Middle frontal gyrus (tissue), 1 donor: ENCODE measurements around the gene IL17REL.

Experiments used
- DNase-seq: peaks from one replicate; pipeline ENCODE4 v3.0.0-alpha.2; 2015; ENCODE audit warnings: low spot score; ENCODE audit errors: extremely low spot score

IL17REL gene

DNA sequence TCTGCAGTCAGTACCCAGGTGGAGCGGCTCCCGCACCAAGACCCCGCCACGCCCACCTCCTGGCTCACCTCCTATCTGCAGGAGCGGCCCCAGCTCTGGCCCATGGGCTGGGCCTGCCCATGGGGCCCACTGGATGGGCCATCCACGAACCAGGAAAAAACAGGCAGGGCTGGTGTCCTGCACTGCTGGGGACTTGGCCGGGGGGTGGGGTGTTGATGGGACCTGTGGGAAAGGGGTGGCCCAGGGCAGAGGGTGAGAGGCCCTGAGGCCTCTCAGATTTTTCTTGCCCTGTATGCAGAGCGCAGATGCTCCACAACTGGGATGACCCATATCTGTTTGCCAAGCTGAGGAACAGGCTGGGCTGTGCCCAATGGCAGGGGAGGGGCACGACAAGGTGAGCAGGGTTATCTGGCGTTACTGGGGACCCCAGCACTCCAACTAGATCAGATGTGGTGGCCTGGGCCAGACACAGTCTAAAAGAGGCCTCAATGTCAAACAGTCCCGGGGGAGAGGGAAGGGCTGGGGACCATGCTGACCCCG, 54.7 kb downstream of the IL17REL start:
- no peak for DNase-seq

DNA sequence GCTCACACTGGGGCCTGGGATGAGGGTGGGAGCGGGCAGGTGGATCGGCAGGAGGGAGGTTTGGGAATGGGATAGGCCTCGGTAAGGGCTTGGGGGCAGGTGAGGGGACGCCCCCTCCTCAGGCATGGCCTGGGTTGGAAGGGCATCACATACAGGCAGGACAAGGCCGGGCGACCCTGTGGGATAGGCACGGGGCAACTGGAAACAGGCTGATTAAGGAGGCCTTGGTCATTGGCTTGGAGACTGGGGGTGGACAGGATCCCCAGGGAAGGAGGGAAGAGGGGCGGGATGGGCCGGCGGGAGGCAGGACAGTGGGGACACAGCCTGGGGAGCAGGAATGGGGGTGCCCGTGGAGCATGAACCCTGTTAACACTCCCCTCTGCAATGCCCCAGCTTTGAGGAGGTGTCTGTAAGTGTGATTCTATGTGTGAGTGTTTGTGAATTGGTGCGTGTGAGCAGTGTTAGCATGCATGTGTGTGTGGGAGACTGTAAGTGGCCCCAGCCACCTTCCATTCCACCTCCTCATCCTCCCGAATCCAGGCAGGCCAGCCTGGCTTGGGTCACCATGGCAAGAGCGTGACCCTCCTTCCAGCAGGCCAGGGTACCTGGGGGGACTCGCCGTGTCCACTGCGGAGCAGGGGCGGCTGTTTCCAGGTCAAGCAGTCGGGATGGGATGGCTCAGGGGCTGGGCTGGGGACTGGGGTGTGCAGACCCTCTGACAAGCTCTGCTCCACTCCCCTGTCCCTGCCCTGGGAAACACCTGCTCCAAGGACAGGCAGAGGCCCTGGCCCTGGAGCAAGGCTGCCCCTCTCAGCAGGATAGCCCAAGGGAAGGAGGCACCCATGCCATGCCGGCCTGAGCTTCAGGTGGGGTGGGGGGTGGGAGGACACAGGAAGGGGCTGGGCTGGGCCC, 55.4 kb downstream of the IL17REL start:
- no peak for DNase-seq

- DNase-seq: no peak
Measured at GRCh38 chr22:49956418-49956770, 56.2 kb downstream of the IL17REL start.

DNA sequence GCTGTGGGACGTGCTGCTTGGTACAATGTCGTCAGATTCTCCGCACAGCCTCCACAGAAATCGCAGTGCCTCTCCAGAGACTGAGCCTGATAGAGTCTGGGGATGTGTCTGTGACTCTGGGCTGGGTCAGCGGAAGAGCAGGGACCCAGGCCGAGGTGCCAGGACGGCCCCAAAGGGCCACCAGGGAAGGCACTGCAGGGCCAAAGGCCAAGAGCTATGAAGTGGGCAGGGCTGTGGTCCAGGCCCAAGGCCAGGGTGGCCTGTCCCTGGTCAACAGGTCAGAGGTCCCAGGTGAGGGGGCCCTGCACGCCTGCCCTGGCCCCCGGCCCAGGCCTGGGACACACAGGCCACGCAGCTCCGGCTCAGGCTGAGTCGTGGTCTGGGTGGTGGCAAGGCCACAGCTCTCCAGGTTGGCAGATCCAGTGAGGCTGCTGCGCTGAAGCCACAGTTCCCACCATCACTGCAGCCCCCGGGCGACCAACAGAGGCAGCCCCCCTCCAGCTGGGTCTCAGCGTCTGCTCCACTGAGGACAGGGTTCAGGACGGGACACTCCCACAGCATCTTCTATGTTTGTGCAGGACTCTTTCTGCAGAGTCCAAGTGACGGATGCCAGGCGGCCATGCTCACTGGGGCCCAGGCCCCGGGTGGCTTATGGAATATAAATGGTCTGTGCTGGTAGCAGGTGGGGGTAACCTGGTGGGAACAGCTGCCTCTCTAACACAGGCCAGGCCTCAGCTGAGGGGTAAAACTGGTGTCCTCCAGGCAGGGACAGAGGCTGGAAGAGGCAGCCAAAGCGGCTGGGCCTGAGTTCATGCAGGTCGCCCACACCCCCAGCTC, 56.8 kb downstream of the IL17REL start:
- no peak for DNase-seq

DNA sequence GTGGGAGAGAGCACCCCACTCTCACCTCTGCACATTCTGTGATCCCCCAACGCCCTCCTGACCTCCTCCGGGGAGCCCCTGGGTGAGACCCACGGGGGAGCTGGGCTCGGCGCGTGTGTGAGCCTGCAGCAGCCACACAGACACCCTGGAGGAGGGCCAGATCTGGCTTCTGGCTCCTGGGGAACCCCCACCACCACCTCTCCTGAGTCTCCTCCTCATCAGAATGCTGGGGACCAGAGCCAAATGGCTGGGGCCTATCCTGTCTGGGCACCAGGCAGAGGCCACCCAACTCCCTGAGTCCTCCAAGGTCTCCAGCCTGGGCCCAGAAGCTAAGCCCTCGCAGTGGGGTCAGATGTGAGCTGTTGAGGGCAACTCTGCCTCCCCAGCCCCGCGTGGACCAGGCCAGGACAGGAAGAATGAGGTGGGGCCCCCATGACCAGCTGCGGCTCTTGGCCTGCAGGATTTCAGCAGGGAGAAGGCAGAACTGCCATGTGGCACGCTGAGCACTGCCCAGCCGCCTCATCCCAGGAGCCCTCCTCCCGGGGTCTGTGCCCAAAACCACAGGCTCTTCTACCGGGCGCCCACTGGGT, 57.5 kb downstream of the IL17REL start:
- no peak for DNase-seq

DNA sequence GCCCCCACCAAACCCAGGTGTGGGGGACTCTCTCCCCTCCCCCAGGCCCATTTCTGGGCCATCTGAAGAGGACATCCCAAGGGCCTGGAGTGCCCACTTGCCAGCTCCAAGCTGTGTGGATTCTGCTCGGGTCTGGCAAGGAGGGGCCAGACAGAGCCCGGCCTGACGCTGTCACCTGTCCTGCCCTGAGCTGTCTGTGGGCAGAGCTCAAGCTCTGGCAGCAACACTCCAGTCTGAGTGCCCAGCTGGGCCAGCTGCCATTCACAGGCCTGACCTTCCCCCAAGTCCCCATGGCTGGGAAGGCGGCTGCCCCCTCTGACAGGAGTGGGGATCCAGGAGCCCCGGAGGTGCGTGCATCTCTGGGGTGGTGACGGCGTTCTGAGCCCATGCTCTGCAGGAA, 58.2 kb downstream of the IL17REL start:
- DNase-seq: no peak

- no peak for DNase-seq
Measured at GRCh38 chr22:49953680-49954344, 58.8 kb downstream of the IL17REL start.

GRCh38 chr22:49953027-49953679, 59.4 kb downstream of the IL17REL start:
- DNase-seq: no peak

GRCh38 chr22:49951986-49952896, 60.3 kb downstream of the IL17REL start:
- DNase-seq: no peak

DNA sequence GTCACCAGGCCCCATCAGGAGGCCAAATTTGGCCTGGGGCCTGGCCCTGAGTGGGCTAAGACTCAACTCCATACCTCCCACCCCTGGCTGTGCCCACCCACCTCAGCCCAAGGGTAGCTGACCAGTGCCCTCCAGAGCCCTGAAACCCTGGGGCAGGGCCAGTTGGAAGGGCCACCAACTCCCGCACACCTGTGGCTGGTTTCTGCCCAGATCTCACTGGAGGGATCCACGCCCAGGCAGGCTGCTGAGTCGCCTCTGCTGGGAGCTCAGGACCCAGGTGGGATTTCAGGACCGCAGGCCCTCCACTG, 60.9 kb downstream of the IL17REL start:
- no peak for DNase-seq

DNA sequence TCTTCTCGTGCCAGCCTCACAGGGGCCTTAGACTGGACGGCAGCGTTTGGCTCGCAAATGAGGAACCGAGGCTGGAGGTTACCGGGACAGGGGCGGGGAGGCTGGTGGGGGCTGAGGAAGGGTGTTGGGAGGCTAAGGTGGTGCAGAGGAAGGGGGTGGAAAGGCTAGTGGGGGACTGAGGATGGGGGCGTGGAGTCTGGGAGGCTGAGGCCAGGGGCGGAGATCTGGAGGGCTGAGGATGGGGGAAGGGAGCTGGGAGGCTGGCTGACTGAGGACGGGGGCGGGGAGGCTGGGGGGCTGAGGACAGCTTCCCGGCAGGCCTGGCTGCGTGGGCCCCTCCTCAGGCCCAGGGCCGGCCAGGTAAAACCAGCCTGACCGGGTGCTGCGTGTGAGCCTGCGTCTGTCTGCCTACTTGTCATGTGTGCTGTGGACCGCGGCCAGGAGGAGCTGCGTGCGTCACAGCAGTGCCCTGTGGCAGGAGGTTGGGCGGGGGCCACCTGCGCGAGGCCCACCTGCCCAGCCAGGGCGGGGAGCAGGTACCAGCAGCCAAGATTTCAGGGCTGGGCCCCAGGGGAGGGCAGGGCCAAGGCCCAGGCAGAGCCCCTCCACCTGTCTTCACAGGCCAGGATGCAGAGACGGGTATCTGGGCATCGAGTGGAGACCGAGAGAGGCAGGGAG, 61.4 kb downstream of the IL17REL start:
- DNase-seq: no peak

- DNase-seq: no peak
Measured at GRCh38 chr22:49950396-49950994, 62.1 kb downstream of the IL17REL start.

DNA sequence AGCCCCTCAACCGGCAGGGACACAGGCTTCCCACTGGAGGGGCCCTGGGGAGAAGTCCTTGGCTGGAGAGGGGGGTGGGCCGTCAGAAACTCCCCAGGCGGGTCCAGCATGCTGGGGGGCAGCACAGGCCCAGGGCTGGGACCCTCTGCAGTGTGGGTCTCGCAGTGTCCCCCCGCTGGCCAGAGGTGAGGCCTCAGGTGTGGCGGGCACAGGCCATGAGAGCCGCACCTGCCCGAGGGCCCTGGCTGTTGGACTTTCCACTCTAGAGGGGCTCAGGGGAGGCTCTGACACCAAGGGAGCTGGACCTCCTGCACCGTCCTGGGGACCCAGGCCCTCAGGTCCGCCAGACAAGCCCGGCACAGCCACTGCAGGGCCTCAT, 62.7 kb downstream of the IL17REL start:
- no peak for DNase-seq

DNA sequence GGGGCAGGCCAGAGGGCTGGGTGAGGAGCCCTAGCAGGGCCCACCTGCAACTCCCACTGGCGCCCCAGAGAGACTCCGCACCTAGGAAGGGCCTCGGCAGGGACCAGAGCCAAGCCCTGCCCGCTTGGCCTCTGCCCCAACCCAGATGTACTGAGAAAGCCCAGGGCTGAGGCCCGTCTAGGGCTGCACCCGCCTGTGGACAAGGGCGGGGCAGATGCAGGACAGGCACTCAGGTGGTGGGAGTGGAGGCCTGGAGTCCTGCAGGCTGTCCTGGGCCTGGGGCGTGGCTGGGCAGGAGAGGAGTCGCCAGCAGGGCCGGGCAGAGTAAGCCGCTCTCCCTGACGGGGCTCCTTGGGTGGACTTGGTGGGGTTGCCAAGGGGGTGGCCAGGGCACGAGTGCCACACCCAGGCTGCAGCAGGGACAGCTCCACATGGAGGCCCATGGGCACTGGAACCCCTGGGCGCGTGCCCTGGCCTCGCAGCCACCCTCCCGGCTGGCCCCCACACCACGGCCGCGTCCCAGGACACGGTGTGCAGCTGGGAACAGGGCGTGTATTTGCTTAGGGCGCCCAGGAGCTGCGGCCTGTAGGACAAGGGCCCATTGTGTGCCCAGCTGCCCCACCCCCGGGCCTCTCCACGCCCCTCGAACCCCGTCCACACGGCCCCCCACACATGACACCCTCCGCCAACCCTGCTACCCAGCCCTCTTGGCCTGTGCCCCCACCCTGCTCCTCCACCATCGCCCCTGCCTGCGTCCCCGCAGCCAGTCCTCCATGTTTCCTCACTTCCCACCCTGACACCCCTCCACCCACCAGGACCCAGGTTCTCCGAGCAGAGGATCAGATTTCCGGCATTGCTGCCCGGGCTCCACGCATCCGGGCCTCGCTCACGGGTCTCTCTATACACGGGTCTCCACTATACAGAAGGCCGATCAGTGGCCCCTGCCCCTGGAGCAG, 63.3 kb downstream of the IL17REL start:
- DNase-seq: no peak

DNA sequence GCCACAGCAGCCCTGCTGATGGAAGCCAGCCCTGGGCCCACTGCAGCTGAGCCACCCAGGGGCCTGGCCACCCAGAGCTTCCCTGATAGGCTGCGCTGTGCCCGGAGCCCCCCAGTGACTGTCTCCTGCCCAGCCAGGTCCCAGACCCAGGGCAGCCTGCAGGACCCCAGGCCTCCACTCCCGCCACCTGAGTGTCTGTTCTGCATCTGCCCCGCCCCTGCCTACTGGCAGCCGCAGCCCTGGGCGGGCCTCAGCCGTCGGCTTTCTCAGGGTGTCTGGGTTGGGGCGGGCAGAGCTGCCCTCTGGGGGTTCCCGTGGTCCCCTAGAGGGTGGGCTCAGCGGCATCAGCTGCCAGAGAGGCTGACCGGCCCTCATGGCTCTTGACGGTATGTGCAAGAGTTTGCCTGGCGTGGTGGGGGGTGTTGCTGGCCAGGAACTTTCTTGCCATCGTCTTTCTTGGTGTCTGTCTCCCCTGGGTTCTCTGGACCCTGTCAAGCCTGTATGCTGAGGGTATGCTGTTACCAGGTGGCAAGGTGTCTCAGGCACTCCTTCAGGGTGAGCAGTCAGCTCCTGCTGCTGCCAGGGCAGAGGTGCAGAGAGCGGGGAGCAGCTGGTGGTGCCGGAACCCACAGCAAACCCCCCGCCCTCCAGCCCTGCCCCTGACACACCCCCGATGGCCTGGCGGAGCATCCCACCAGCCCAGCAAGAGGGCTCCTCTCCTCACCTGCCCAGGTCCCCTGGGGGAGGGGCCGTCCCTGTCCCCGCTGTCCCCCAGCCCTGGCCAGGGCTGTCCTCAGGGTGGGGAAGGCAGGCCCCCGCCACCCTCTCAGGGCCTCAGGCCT, 64.2 kb downstream of the IL17REL start:
- DNase-seq: no peak

- no peak for DNase-seq
Measured at GRCh38 chr22:49947296-49947622, 65.3 kb downstream of the IL17REL start.
